ENCODE measurements around the gene NCK2.

DNA sequence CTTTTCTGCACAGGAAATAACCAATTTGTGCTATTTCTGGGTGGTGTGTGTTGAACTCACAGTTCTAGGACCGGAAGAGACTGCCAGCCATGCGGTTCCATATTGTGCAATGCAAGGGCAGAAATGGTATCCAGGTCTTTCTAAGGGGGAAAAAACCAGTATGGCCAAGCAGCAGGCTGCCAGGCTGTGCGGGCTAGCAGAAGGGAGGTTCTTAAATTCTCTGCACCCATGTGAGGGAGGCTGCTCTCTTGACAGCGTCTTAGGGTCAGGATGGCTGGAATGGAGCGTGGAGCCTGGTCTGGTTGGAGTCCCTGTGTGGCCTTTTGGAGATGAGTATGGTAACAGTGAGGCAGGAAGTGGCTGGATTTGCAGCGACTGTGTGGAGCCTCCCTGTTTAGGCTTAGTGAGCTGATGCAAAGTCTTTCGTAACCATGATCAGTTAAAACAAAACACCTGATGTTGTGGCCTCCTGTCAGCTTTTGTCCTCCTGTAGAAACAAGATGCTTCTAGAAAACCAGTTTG is 52.6 kb downstream of the NCK2 start:
- TF ChIP-seq ZNF274 (IDR thresholded peaks at IDR 0.05; ENCODE audit: low read depth, low read length) (no peak), YY1 (IDR thresholded peaks at IDR 0.05; ENCODE audit: insufficient read depth, insufficient read length) (no peak)
